HepG2 (cell line): Measurements from ENCODE around the gene SMC1A. TPM values are rescaled to one million over a fixed set of nuclear protein-coding genes. Genes with fewer than 3 reads are reported as not detected.

Source experiments
- BCL6 ChIP-seq: IDR thresholded peaks from 2 replicates; pipeline ENCODE4 v1.6.1; 2016; ENCODE audit warnings: missing genetic modification reagents, missing compliant biosample characterization
- CCDC6 ChIP-seq: sonication (generic); formaldehyde crosslinking; IDR thresholded peaks from 2 replicates; pipeline ENCODE4 v1.8.1; 2022; ENCODE audit warnings: mild to moderate bottlenecking, missing genetic modification reagents, moderate library complexity
- DRAP1 ChIP-seq: IDR thresholded peaks from 2 replicates; pipeline ENCODE4 v1.6.1; 2016; ENCODE audit warnings: missing genetic modification reagents, missing compliant biosample characterization
- FOSL1 ChIP-seq: sonication (generic); formaldehyde crosslinking; IDR thresholded peaks from 2 replicates; pipeline ENCODE4 v1.9.0; 2021; ENCODE audit warnings: missing genetic modification reagents, borderline replicate concordance
- GATAD2A ChIP-seq: IDR thresholded peaks from 2 replicates; pipeline ENCODE4 v1.6.1; 2016
- GTF2F1 ChIP-seq: fragments of 150-350 bp; IDR thresholded peaks from 2 replicates; pipeline ENCODE4 v1.6.1; 2014; ENCODE audit warnings: low read length
- HMGA1 ChIP-seq: sonication (generic); formaldehyde crosslinking; conservative IDR thresholded peaks from 2 replicates; pipeline ENCODE4 v1.4.0; 2020; ENCODE audit warnings: missing genetic modification reagents
- HNRNPLL ChIP-seq: fragments of 200-400 bp; formaldehyde crosslinking; IDR thresholded peaks from 2 replicates; pipeline ENCODE4 v1.6.1; 2017; ENCODE audit warnings: mild to moderate bottlenecking, low read depth, low read length; ENCODE audit not compliant: poor library complexity, severe bottlenecking
- IKZF4 ChIP-seq: sonication (generic); formaldehyde crosslinking; IDR thresholded peaks from 2 replicates; pipeline ENCODE4 v1.5.1; 2020; ENCODE audit warnings: borderline replicate concordance, mild to moderate bottlenecking, low read depth, missing genetic modification reagents; ENCODE audit errors: not compliant biosample characterization
- JUN ChIP-seq: sonication (generic); formaldehyde crosslinking; IDR thresholded peaks from 2 replicates; pipeline ENCODE4 v1.4.0; 2020; ENCODE audit warnings: mild to moderate bottlenecking, missing genetic modification reagents
- KLF16 ChIP-seq, 2 experiments: sonication (generic) in 1 of 2; formaldehyde crosslinking in 1 of 2; IDR thresholded peaks; 2 replicates each; pipeline versions ENCODE4 v1.6.1 to v1.8.0; 2016 to 2023; ENCODE audit warnings: missing genetic modification reagents in 2 of 2, missing compliant biosample characterization in 1 of 2
- PCBP2 ChIP-seq: fragments of 200-400 bp; formaldehyde crosslinking; optimal IDR thresholded peaks from 2 replicates; pipeline ENCODE3; 2018; ENCODE audit warnings: low read length, low read depth; ENCODE audit not compliant: poor library complexity, severe bottlenecking
- POLR2G ChIP-seq: fragments of 200-400 bp; formaldehyde crosslinking; IDR thresholded peaks from 2 replicates; pipeline ENCODE4 v1.6.1; 2018; ENCODE audit warnings: mild to moderate bottlenecking, low read depth, low read length, moderate library complexity
- RCOR2 ChIP-seq: IDR thresholded peaks from 2 replicates; pipeline ENCODE4 v1.6.1; 2016; ENCODE audit warnings: missing biosample characterization, missing genetic modification reagents
- REL ChIP-seq: sonication (generic); formaldehyde crosslinking; conservative IDR thresholded peaks from 2 replicates; pipeline ENCODE4 v1.8.0; 2022; ENCODE audit warnings: mild to moderate bottlenecking, missing genetic modification reagents, moderate library complexity
- SALL1 ChIP-seq: sonication (generic); formaldehyde crosslinking; IDR thresholded peaks from 2 replicates; pipeline ENCODE4 v1.8.0; 2022; ENCODE audit warnings: mild to moderate bottlenecking, missing genetic modification reagents
- SMAD3 ChIP-seq: sonication (generic); formaldehyde crosslinking; IDR thresholded peaks from 2 replicates; pipeline ENCODE4 v1.4.0; 2020; ENCODE audit warnings: missing genetic modification reagents
- SMAD9 ChIP-seq: sonication (generic); formaldehyde crosslinking; IDR thresholded peaks from 2 replicates; pipeline ENCODE4 v1.5.1; 2020; ENCODE audit warnings: mild to moderate bottlenecking, missing genetic modification reagents
- THYN1 ChIP-seq: sonication (generic); formaldehyde crosslinking; IDR thresholded peaks from 2 replicates; pipeline ENCODE4 v1.8.1; 2023; ENCODE audit warnings: low read depth, mild to moderate bottlenecking, moderate library complexity, missing genetic modification reagents, borderline replicate concordance
- ZBTB1 ChIP-seq: sonication (generic); formaldehyde crosslinking; IDR thresholded peaks from 2 replicates; pipeline ENCODE4 v1.4.0; 2020; ENCODE audit warnings: missing genetic modification reagents, borderline replicate concordance
- ZBTB42 ChIP-seq: sonication (generic); formaldehyde crosslinking; IDR thresholded peaks from 2 replicates; pipeline ENCODE4 v1.5.0; 2020; ENCODE audit warnings: mild to moderate bottlenecking, missing genetic modification reagents
- ZFX ChIP-seq: sonication (generic); formaldehyde crosslinking; IDR thresholded peaks from 2 replicates; pipeline ENCODE4 v1.4.0; 2020; ENCODE audit warnings: mild to moderate bottlenecking, low read depth, missing genetic modification reagents, moderate library complexity
- ZNF138 ChIP-seq: sonication (generic); formaldehyde crosslinking; IDR thresholded peaks from 2 replicates; pipeline ENCODE4 v1.5.0; 2020; ENCODE audit warnings: mild to moderate bottlenecking, low read depth, missing genetic modification reagents
- ZNF20 ChIP-seq: sonication (generic); formaldehyde crosslinking; IDR thresholded peaks from 2 replicates; pipeline ENCODE4 v1.4.0; 2020; ENCODE audit warnings: mild to moderate bottlenecking, moderate library complexity, missing genetic modification reagents
- ZNF337 ChIP-seq: sonication (generic); formaldehyde crosslinking; IDR thresholded peaks from 2 replicates; pipeline ENCODE4 v1.5.1; 2020; ENCODE audit warnings: missing genetic modification reagents, low read depth, mild to moderate bottlenecking, borderline replicate concordance
- ZNF451 ChIP-seq: sonication (generic); formaldehyde crosslinking; IDR thresholded peaks from 2 replicates; pipeline ENCODE4 v1.5.0; 2020; ENCODE audit warnings: mild to moderate bottlenecking, missing genetic modification reagents
- ZNF550 ChIP-seq: sonication (generic); formaldehyde crosslinking; IDR thresholded peaks from 2 replicates; pipeline ENCODE4 v1.4.0; 2020; ENCODE audit warnings: mild to moderate bottlenecking, missing genetic modification reagents, borderline replicate concordance
- ZNF775 ChIP-seq: sonication (generic); formaldehyde crosslinking; IDR thresholded peaks from 2 replicates; pipeline ENCODE4 v1.4.0; 2020; ENCODE audit warnings: missing genetic modification reagents, mild to moderate bottlenecking, moderate library complexity, borderline replicate concordance
- ZNF777 ChIP-seq: sonication (generic); formaldehyde crosslinking; IDR thresholded peaks from 2 replicates; pipeline ENCODE4 v1.4.0; 2020; ENCODE audit warnings: missing genetic modification reagents
- ZNF83 ChIP-seq: sonication (generic); formaldehyde crosslinking; IDR thresholded peaks from 2 replicates; pipeline ENCODE4 v1.4.0; 2020; ENCODE audit warnings: missing genetic modification reagents, mild to moderate bottlenecking, borderline replicate concordance
- polyA plus RNA-seq, 8 experiments: library from polyadenylated mRNA; depleted of rRNA in 3 of 8; stranded (reverse) in 7 of 8; unstranded in 1 of 8; fragments of >200 nt; fragmentation: Illumina TruSeq in 4 of 8; extraction: Trizol in 4 of 8; gene quantifications; 2 replicates each; pipeline versions ENCODE4 v1.2.1 to v1.2.3, GENCODE V29; 2011 to 2016; ENCODE audit warnings: low read depth in 4 of 8, missing spikeins in 1 of 8, mixed read lengths in 1 of 8; ENCODE audit not compliant: insufficient read depth in 1 of 8
- total RNA-seq, 5 experiments: library from RNA; depleted of rRNA; stranded (reverse); fragments of >200 nt; fragmentation: Illumina TruSeq; extraction: Trizol; gene quantifications; 2 replicates each; pipeline ENCODE4 v1.2.3, GENCODE V29; 2016; ENCODE audit warnings: low read depth in 1 of 5

Gene SMC1A
- total and polyA plus RNA-seq, 2 of the 13 experiments (the other 11 are each of a cell fraction or from before 2014, with no cell fraction given), result 9.4 to 46.6 TPM

GRCh38 chrX:53441531-53442321 lies 19.3 kb upstream of the SMC1A start (continued):
- TF ChIP-seq ZFX (CRISPR knock-in tag), result peak; percentile 33; the same call in 1 of the 2 replicates
- TF ChIP-seq PCBP2, result no peak
- no peak for TF ChIP-seq RCOR2 (CRISPR knock-in tag)
- no peak for TF ChIP-seq SMAD3 (CRISPR knock-in tag)
- TF ChIP-seq ZBTB42 (CRISPR knock-in tag), result no peak
- 0 out of 2 replicates have a peak, but pooled peaks have one; percentile 28 for TF ChIP-seq POLR2G
- TF ChIP-seq IKZF4 (CRISPR knock-in tag), result no peak
- TF ChIP-seq KLF16 (CRISPR knock-in tag; IDR thresholded peaks at IDR 0.05), result no peak
- no peak for TF ChIP-seq GTF2F1
- TF ChIP-seq SALL1 (CRISPR knock-in tag), result no peak
- TF ChIP-seq FOSL1 (CRISPR knock-in tag), result no peak
- TF ChIP-seq HMGA1, result no peak
- TF ChIP-seq REL (CRISPR knock-in tag), result no peak
- no peak for TF ChIP-seq ZNF337
- TF ChIP-seq ZNF775 (CRISPR knock-in tag), result no peak
- no peak for TF ChIP-seq ZNF20
- no peak for TF ChIP-seq SMAD9
- no peak for TF ChIP-seq DRAP1 (CRISPR knock-in tag)
- TF ChIP-seq GATAD2A (CRISPR knock-in tag), result no peak
- TF ChIP-seq CCDC6 (CRISPR knock-in tag), result no peak
- no peak for TF ChIP-seq THYN1 (CRISPR knock-in tag)
- TF ChIP-seq ZNF451 (CRISPR knock-in tag), result no peak
- TF ChIP-seq ZBTB1 (CRISPR knock-in tag), result no peak
- no peak for TF ChIP-seq ZNF550 (CRISPR knock-in tag)
- no peak for TF ChIP-seq ZNF777 (CRISPR knock-in tag)
- TF ChIP-seq JUN (CRISPR knock-in tag), result no peak
- peak; percentile 35 for TF ChIP-seq HNRNPLL
- no peak for TF ChIP-seq ZNF83 (CRISPR knock-in tag)
- TF ChIP-seq BCL6 (CRISPR knock-in tag), result no peak
- no peak for TF ChIP-seq ZNF138 (CRISPR knock-in tag)
